Brain microvascular endothelial cell (primary cell): Measurements from ENCODE around the gene FHDC1.

Experiments
- DNase-seq: peaks from one replicate; pipeline ENCODE4 v3.0.0-alpha.2; 2020
- H3K27ac ChIP-seq: fragments of 250-450 bp; sonication (Bioruptor Pico); 2 replicates; pipeline ENCODE4 v1.5.1; 2020; ENCODE audit warnings: mild to moderate bottlenecking, moderate library complexity
- H3K27me3 ChIP-seq: fragments of 250-450 bp; sonication (Bioruptor Pico); replicated peaks from 2 replicates; pipeline ENCODE4 v1.5.1; 2020; ENCODE audit warnings: mild to moderate bottlenecking
- H3K36me3 ChIP-seq: fragments of 250-450 bp; sonication (Bioruptor Pico); replicated peaks from 2 replicates; pipeline ENCODE4 v1.5.1; 2020; ENCODE audit warnings: mild to moderate bottlenecking
- H3K4me3 ChIP-seq: 2 replicates; pipeline ENCODE4 v1.5.1; 2011; ENCODE audit warnings: low read depth, mild to moderate bottlenecking, control low read depth, low read length, moderate library complexity
- in situ Hi-C: cut with HindIII; loops from 2 replicates; pipeline ENCODE4 v1.10.0; 2017; ENCODE audit warnings: low sequenced_read_pairs, low pct_ligation_motif_present
- TF ChIP-seq, protein P1 (sequence below): IDR thresholded peaks from 2 replicates; pipeline ENCODE4 v1.5.1; 2011; ENCODE audit warnings: low read depth, mild to moderate bottlenecking, moderate library complexity, low read length, control low read depth, inconsistent platforms; ENCODE audit errors: missing control alignments

Gene FHDC1

GRCh38 chr4:152956147-152956546, 20.0 kb downstream of the FHDC1 start:
- H3K27me3 ChIP-seq: no peaks in the 10 kb centered on the region
- no peak overlapping the region for H3K27ac ChIP-seq
- H3K4me3 ChIP-seq: no peak overlapping the region
- TF ChIP-seq, protein P1, sequence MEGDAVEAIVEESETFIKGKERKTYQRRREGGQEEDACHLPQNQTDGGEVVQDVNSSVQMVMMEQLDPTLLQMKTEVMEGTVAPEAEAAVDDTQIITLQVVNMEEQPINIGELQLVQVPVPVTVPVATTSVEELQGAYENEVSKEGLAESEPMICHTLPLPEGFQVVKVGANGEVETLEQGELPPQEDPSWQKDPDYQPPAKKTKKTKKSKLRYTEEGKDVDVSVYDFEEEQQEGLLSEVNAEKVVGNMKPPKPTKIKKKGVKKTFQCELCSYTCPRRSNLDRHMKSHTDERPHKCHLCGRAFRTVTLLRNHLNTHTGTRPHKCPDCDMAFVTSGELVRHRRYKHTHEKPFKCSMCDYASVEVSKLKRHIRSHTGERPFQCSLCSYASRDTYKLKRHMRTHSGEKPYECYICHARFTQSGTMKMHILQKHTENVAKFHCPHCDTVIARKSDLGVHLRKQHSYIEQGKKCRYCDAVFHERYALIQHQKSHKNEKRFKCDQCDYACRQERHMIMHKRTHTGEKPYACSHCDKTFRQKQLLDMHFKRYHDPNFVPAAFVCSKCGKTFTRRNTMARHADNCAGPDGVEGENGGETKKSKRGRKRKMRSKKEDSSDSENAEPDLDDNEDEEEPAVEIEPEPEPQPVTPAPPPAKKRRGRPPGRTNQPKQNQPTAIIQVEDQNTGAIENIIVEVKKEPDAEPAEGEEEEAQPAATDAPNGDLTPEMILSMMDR: no peak
- DNase-seq: no peak
- no peaks in the 10 kb centered on the region for H3K36me3 ChIP-seq
- in situ Hi-C loops: no loop called here

DNA sequence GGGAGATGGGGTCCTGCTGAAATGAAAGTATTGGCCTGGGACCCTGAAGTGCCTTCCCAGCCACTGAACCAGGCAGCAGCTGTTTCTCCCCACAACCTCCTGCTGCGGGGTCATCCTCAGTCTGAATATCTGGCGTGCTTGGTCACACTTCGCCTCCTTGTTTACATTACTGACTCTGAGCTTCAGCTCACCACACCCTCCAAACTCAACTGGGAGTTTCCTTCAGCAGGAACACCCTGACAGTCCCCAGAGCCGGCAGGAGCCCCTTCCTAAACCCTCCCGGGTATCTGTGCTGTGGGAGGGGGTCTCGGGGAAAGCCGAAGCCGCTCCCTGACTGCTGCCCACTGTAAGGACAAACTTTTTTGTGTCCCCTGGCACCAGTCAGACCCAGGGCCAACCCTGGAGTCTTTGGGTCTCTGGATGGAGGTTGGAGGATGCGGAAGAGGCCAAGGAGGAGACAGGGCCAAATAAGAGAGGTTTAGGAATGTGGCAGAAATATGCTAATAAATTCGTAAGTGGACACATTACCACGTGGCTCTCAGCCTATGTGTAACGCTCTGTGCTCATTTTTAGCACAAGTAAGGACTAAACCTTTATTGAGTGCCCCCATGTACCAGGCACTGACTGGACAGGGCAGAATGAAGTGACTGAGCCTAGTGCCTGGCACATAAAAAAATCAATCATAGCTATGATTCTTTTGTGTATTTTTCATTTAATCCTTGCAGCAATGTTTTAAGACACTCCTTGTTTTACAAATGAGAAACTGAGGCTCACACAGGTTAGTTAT, 20.7 kb downstream of the FHDC1 start:
- Histone ChIP-seq H3K27ac (no peak overlapping the region), H3K4me3 (no peak overlapping the region), H3K36me3 (no peaks in the 10 kb centered on the region), H3K27me3 (no peaks in the 10 kb centered on the region)
- peak; percentile 80 for DNase-seq
- in situ Hi-C loops: no loop called here
- TF ChIP-seq, protein P1: no peak

- Histone ChIP-seq H3K27ac (no peak overlapping the region), H3K4me3 (no peak overlapping the region), H3K36me3 (no peaks in the 10 kb centered on the region), H3K27me3 (no peaks in the 10 kb centered on the region)
- TF ChIP-seq, protein P1: peak; percentile 19
- in situ Hi-C loops: no loop called here
- DNase-seq: no peak
Observed at GRCh38 chr4:152957437-152958171, 21.5 kb downstream of the FHDC1 start.

- Histone ChIP-seq H3K4me3 (no peak overlapping the region), H3K27ac (no peak overlapping the region), H3K27me3 (no peaks in the 10 kb centered on the region), H3K36me3 (no peaks in the 10 kb centered on the region)
- DNase-seq: no peak
- in situ Hi-C loops: no loop called here
- TF ChIP-seq, protein P1: no peak
Observed at GRCh38 chr4:152959080-152959479, 23.0 kb downstream of the FHDC1 start.

GRCh38 chr4:152960082-152960481, 24.0 kb downstream of the FHDC1 start:
- no peak for DNase-seq
- Histone ChIP-seq H3K27me3 (no peaks in the 10 kb centered on the region), H3K36me3 (no peaks in the 10 kb centered on the region), H3K4me3 (no peak overlapping the region), H3K27ac (no peak overlapping the region)
- TF ChIP-seq, protein P1: no peak
- in situ Hi-C loops: no loop called here
